SJSA1 (cell line): ENCODE results near the gene GET3. TPM values are rescaled to one million over a fixed set of nuclear protein-coding genes. Genes with fewer than 3 reads are reported as not detected.

ENCODE experiments used
- DNase-seq, 2 experiments: peaks; one replicate each; pipeline ENCODE4 v3.0.0-alpha.2; 2015 to 2020; ENCODE audit warnings: low spot score in 2 of 2, low read depth in 1 of 2
- H3K27ac ChIP-seq: fragments of 250-450 bp; sonication (Bioruptor Pico); 2 replicates; pipeline ENCODE4 v1.5.1; 2020; ENCODE audit warnings: mild to moderate bottlenecking, moderate library complexity
- H3K27me3 ChIP-seq: fragments of 250-450 bp; sonication (Bioruptor Pico); replicated peaks from 2 replicates; pipeline ENCODE4 v1.5.1; 2020; ENCODE audit warnings: mild to moderate bottlenecking, moderate library complexity
- H3K36me3 ChIP-seq: fragments of 250-450 bp; sonication (Bioruptor Pico); 2 replicates; pipeline ENCODE4 v1.5.1; 2020; ENCODE audit warnings: mild to moderate bottlenecking
- H3K4me1 ChIP-seq: fragments of 250-450 bp; sonication (Bioruptor Pico); replicated peaks from 2 replicates; pipeline ENCODE4 v1.6.1; 2021; ENCODE audit warnings: mild to moderate bottlenecking
- H3K4me3 ChIP-seq: fragments of 250-450 bp; sonication (Bioruptor Pico); 2 replicates; pipeline ENCODE4 v1.5.1; 2020; ENCODE audit warnings: mild to moderate bottlenecking
- H3K9me3 ChIP-seq: fragments of 250-450 bp; sonication (Bioruptor Pico); replicated peaks from 2 replicates; pipeline ENCODE4 v1.5.1; 2020; ENCODE audit warnings: mild to moderate bottlenecking
- total RNA-seq: library from RNA; depleted of rRNA; stranded (reverse); fragments of >200 nt; shearing (Covaris generic); gene quantifications from 2 replicates; pipeline ENCODE4 v1.2.3, GENCODE V29; 2014

Gene GET3
- total RNA-seq, 1 experiment from 2014 or later, result 127 TPM

- no peaks in the 10 kb centered on the region for H3K9me3 ChIP-seq
- peaks cover 15% of the 10 kb centered on the region for H3K4me1 ChIP-seq
- H3K27me3 ChIP-seq, result peaks cover 35% of the 10 kb centered on the region
- no peak within 1 kb of the TSS for H3K4me3 ChIP-seq
- H3K27ac ChIP-seq, result no peak within 1 kb of the TSS
- H3K36me3 ChIP-seq, result peaks cover 10% of the 10 kb centered on the region
- no peak for DNase-seq
Measured at GRCh38 chr19:12751635-12752034, 14.3 kb downstream of the GET3 start, which contains the start of gene BEST2. Gene BEST2, plus strand, starts transcription at chr19:12751791. Its CDS starts 802 bp downstream, at chr19:12752593.

GRCh38 chr19:12752056-12752781 is 14.9 kb downstream of the GET3 start:
- Histone ChIP-seq H3K9me3 (no peaks in the 10 kb centered on the region), H3K4me1 (peaks cover 15% of the 10 kb centered on the region), H3K27me3 (peaks cover 35% of the 10 kb centered on the region), H3K27ac (no peak overlapping the region), H3K4me3 (no peak overlapping the region), H3K36me3 (peaks cover 6% of the 10 kb centered on the region)
- DNase-seq, result no peak

GRCh38 chr19:12754465-12755196 is 17.3 kb downstream of the GET3 start:
- H3K9me3 ChIP-seq, result no peaks in the 10 kb centered on the region
- H3K4me1 ChIP-seq, result peaks cover 21% of the 10 kb centered on the region
- H3K27me3 ChIP-seq, result peaks cover 35% of the 10 kb centered on the region
- no peak overlapping the region for H3K4me3 ChIP-seq
- DNase-seq, result no peak
- no peak overlapping the region for H3K27ac ChIP-seq
- H3K36me3 ChIP-seq, result no peaks in the 10 kb centered on the region

- H3K27ac ChIP-seq, result no peak overlapping the region
- no peak overlapping the region for H3K4me3 ChIP-seq
- peaks cover 20% of the 10 kb centered on the region for H3K27me3 ChIP-seq
- no peak for DNase-seq
- no peaks in the 10 kb centered on the region for H3K36me3 ChIP-seq
- no peaks in the 10 kb centered on the region for H3K9me3 ChIP-seq
- peaks cover 8% of the 10 kb centered on the region; the same call in 1 of the 2 replicates for H3K4me1 ChIP-seq
Measured at GRCh38 chr19:12756150-12756883, 19.0 kb downstream of the GET3 start.

- Histone ChIP-seq H3K9me3 (no peaks in the 10 kb centered on the region), H3K4me1 (peaks cover 8% of the 10 kb centered on the region; the same call in 1 of the 2 replicates), H3K27ac (no peak overlapping the region), H3K4me3 (peak overlapping the region; percentile 31), H3K36me3 (no peaks in the 10 kb centered on the region), H3K27me3 (peaks cover 8% of the 10 kb centered on the region)
- peak; percentile 76 to 79 for DNase-seq
Measured at GRCh38 chr19:12757544-12758274, 20.4 kb downstream of the GET3 start.

- Histone ChIP-seq H3K4me1 (peaks cover 8% of the 10 kb centered on the region; the same call in 1 of the 2 replicates), H3K27ac (no peak overlapping the region), H3K36me3 (0 out of 2 replicates have a peak, but pooled peaks cover 2% of the 10 kb centered on the region), H3K4me3 (no peak overlapping the region), H3K27me3 (no peaks in the 10 kb centered on the region), H3K9me3 (no peaks in the 10 kb centered on the region)
- no peak for DNase-seq
Measured at GRCh38 chr19:12759686-12760085, 22.4 kb downstream of the GET3 start.

- H3K27ac ChIP-seq, result no peak overlapping the region
- H3K4me3 ChIP-seq, result no peak overlapping the region
- H3K36me3 ChIP-seq, result 0 out of 2 replicates have a peak, but pooled peaks cover 2% of the 10 kb centered on the region
- H3K27me3 ChIP-seq, result no peaks in the 10 kb centered on the region
- DNase-seq, result no peak
- 0 out of 2 replicates have a peak, but pooled peaks cover 3% of the 10 kb centered on the region for H3K4me1 ChIP-seq
- no peaks in the 10 kb centered on the region for H3K9me3 ChIP-seq
Measured at GRCh38 chr19:12763100-12763499, 25.8 kb downstream of the GET3 start.

- 0 out of 2 replicates have a peak, but pooled peaks cover 3% of the 10 kb centered on the region for H3K4me1 ChIP-seq
- no peak overlapping the region for H3K4me3 ChIP-seq
- DNase-seq, result no peak
- H3K9me3 ChIP-seq, result no peaks in the 10 kb centered on the region
- no peaks in the 10 kb centered on the region for H3K27me3 ChIP-seq
- no peak overlapping the region for H3K27ac ChIP-seq
- 0 out of 2 replicates have a peak, but pooled peaks cover 2% of the 10 kb centered on the region for H3K36me3 ChIP-seq
Measured at GRCh38 chr19:12764698-12765097, 27.4 kb downstream of the GET3 start.

GRCh38 chr19:12766051-12766521 is 28.8 kb downstream of the GET3 start:
- 0 out of 2 replicates have a peak, but pooled peaks cover 3% of the 10 kb centered on the region for H3K4me1 ChIP-seq
- H3K4me3 ChIP-seq, result peak overlapping the region; percentile 37
- no peak overlapping the region for H3K27ac ChIP-seq
- H3K27me3 ChIP-seq, result no peaks in the 10 kb centered on the region
- H3K36me3 ChIP-seq, result 0 out of 2 replicates have a peak, but pooled peaks cover 2% of the 10 kb centered on the region
- H3K9me3 ChIP-seq, result no peaks in the 10 kb centered on the region
- DNase-seq, result peak; percentile 90 to 93

- 0 out of 2 replicates have a peak, but pooled peaks cover 2% of the 10 kb centered on the region for H3K36me3 ChIP-seq
- no peaks in the 10 kb centered on the region for H3K27me3 ChIP-seq
- no peaks in the 10 kb centered on the region for H3K9me3 ChIP-seq
- no peak overlapping the region for H3K4me3 ChIP-seq
- no peak overlapping the region for H3K27ac ChIP-seq
- DNase-seq, result no peak
- H3K4me1 ChIP-seq, result 0 out of 2 replicates have a peak, but pooled peaks cover 3% of the 10 kb centered on the region
Measured at GRCh38 chr19:12767150-12767549, 29.9 kb downstream of the GET3 start.

- DNase-seq, result no peak
- no peaks in the 10 kb centered on the region for H3K9me3 ChIP-seq
- no peak overlapping the region for H3K27ac ChIP-seq
- H3K4me1 ChIP-seq, result 0 out of 2 replicates have a peak, but pooled peaks cover 3% of the 10 kb centered on the region
- 0 out of 2 replicates have a peak, but pooled peaks cover 2% of the 10 kb centered on the region for H3K36me3 ChIP-seq
- H3K4me3 ChIP-seq, result no peak overlapping the region
- no peaks in the 10 kb centered on the region for H3K27me3 ChIP-seq
Measured at GRCh38 chr19:12767666-12768065, 30.4 kb downstream of the GET3 start.

GRCh38 chr19:12769689-12770088 is 32.4 kb downstream of the GET3 start:
- Histone ChIP-seq H3K27ac (no peak overlapping the region), H3K27me3 (no peaks in the 10 kb centered on the region), H3K4me3 (no peak overlapping the region), H3K36me3 (no peaks in the 10 kb centered on the region), H3K9me3 (no peaks in the 10 kb centered on the region), H3K4me1 (peaks cover 9% of the 10 kb centered on the region)
- no peak for DNase-seq

GRCh38 chr19:12770922-12771321 is 33.6 kb downstream of the GET3 start:
- no peak for DNase-seq
- Histone ChIP-seq H3K27ac (no peak overlapping the region), H3K9me3 (no peaks in the 10 kb centered on the region), H3K27me3 (no peaks in the 10 kb centered on the region), H3K4me3 (no peak overlapping the region), H3K36me3 (0 out of 2 replicates have a peak, but pooled peaks cover 4% of the 10 kb centered on the region), H3K4me1 (peaks cover 11% of the 10 kb centered on the region)
